H1 (cell line): ENCODE data around the gene UBE2E1. TPM values are rescaled to one million over a fixed set of nuclear protein-coding genes. Genes with fewer than 3 reads are reported as not detected.

Source experiments
- CBX8 ChIP-seq: fragments of 300-800, 300-1000 bp; sonication (generic); IDR thresholded peaks from 2 replicates; pipeline ENCODE4 v1.7.1; 2016; ENCODE audit warnings: low read depth, low read length, borderline replicate concordance
- CREB1 ChIP-seq: IDR thresholded peaks from 2 replicates; pipeline ENCODE4 v1.6.1; 2012; ENCODE audit warnings: inconsistent platforms
- CTBP2 ChIP-seq: IDR thresholded peaks from 2 replicates; pipeline ENCODE4 v1.7.0; 2011; ENCODE audit warnings: borderline replicate concordance, mild to moderate bottlenecking, moderate library complexity, mixed read lengths, low read length; ENCODE audit not compliant: insufficient read depth, insufficient read length
- EP300 ChIP-seq, 2 experiments: IDR thresholded peaks; 1 replicate in 1 of 2; 2 replicates in 1 of 2; pipeline ENCODE4 v1.6.1; 2011 to 2012; ENCODE audit warnings: low read depth in 2 of 2, low read length in 2 of 2, mild to moderate bottlenecking in 2 of 2, borderline replicate concordance in 1 of 2, inconsistent platforms in 1 of 2, moderate library complexity in 1 of 2
- FOSL1 ChIP-seq: IDR thresholded peaks from 2 replicates; pipeline ENCODE4 v1.6.1; 2011; ENCODE audit warnings: mild to moderate bottlenecking, low read depth, low read length, moderate library complexity; ENCODE audit not compliant: insufficient read depth
- RBBP5 ChIP-seq: IDR thresholded peaks from 2 replicates; pipeline ENCODE4 v1.7.1; 2012; ENCODE audit warnings: low read depth, mild to moderate bottlenecking, inconsistent platforms, low read length, moderate library complexity, borderline replicate concordance
- SIN3A ChIP-seq, 2 experiments: IDR thresholded peaks in 1 of 2; conservative IDR thresholded peaks in 1 of 2; 2 replicates each; pipeline ENCODE4 v1.6.1; 2011 to 2012; ENCODE audit warnings: low read length in 2 of 2, improper control_type of control experiment in 1 of 2, low read depth in 1 of 2, mild to moderate bottlenecking in 1 of 2
- SP1 ChIP-seq: IDR thresholded peaks from 2 replicates; pipeline ENCODE4 v1.6.1; 2011; ENCODE audit warnings: low read depth, low read length
- SP4 ChIP-seq: IDR thresholded peaks from 2 replicates; pipeline ENCODE4 v1.6.1; 2012; ENCODE audit warnings: low read length, inconsistent platforms
- polyA plus RNA-seq, 7 experiments: library from polyadenylated mRNA; depleted of rRNA in 3 of 7; stranded (reverse) in 5 of 7; unstranded in 2 of 7; fragments of >200 nt in 5 of 7; fragments of 200-250 nt in 2 of 7; gene quantifications; 1 replicate in 5 of 7; 2 replicates in 1 of 7; 4 replicates in 1 of 7; pipeline versions ENCODE4 v1.2.1 to v1.2.3, GENCODE V29; 2011 to 2013; ENCODE audit warnings: missing spikeins in 2 of 7, mixed read lengths in 2 of 7
- total RNA-seq: library from RNA; stranded (reverse); fragmentation: NEBNext Ultra II Directional; extraction: Animal tissue kit (Norgen Biotek cat#: 25700); gene quantifications from 2 replicates; pipeline ENCODE4 v1.2.1, GENCODE V29; 2021

The UBE2E1 gene
- total and polyA plus RNA-seq, 2 of the 8 experiments (the other 6 are each of a cell fraction or from before 2014, with no cell fraction given): 109 to 141 TPM

GRCh38 chr3:23889386-23889785 is 83.6 kb downstream of the UBE2E1 start (continued):
- TF ChIP-seq SIN3A (conservative IDR thresholded peaks at IDR 0.05 in 1 of 2, IDR thresholded peaks at IDR 0.05 in 1 of 2; ENCODE audit: low read depth in 1 of 2, low read length in 2 of 2) (no peak), FOSL1 (no peak), CTBP2 (no peak), SP4 (no peak), EP300 (IDR thresholded peaks at IDR 0.05; ENCODE audit: borderline replicate concordance in 1 of 2, low read depth in 2 of 2, low read length in 2 of 2) (no peak), CREB1 (no peak), SP1 (no peak), CBX8 (no peak), RBBP5 (no peak)
- TF ChIP-seq, all 59 proteins: peak for 0
